HUES64 (cell line): ENCODE measurements around the gene SHROOM3.

Experiments
- H3K27ac ChIP-seq: 2 replicates; pipeline ENCODE4 v1.7.0; 2013; ENCODE audit warnings: low read depth, low read length, inconsistent platforms
- H3K27me3 ChIP-seq: 2 replicates; pipeline ENCODE4 v1.6.1; 2013; ENCODE audit warnings: mild to moderate bottlenecking, low read length; ENCODE audit not compliant: insufficient read depth
- H3K36me3 ChIP-seq: 2 replicates; pipeline ENCODE4 v1.6.1; 2013; ENCODE audit warnings: mild to moderate bottlenecking, low read length; ENCODE audit not compliant: insufficient read depth
- H3K4me1 ChIP-seq: 2 replicates; pipeline ENCODE4 v1.6.1; 2013; ENCODE audit warnings: mild to moderate bottlenecking, low read length, moderate library complexity; ENCODE audit not compliant: insufficient read depth
- H3K4me3 ChIP-seq: 2 replicates; pipeline ENCODE4 v1.5.1; 2013; ENCODE audit warnings: mild to moderate bottlenecking, low read length, moderate library complexity
- H3K9ac ChIP-seq: 2 replicates; pipeline ENCODE4 v1.6.1; 2013; ENCODE audit warnings: mild to moderate bottlenecking, low read depth, low read length
- H3K9me3 ChIP-seq: 2 replicates; pipeline ENCODE4 v1.6.1; 2013; ENCODE audit warnings: low read depth, low read length; ENCODE audit not compliant: insufficient read depth
- WGBS: fragments of 150-250, 120-280 bp; methylation state at CpG from one replicate; pipeline ENCODE4 v1.1.7; 2013; ENCODE audit warnings: missing lambda C conversion rate; 5-methylcytosine and 5-hydroxymethylcytosine counted together

SHROOM3 gene

DNA sequence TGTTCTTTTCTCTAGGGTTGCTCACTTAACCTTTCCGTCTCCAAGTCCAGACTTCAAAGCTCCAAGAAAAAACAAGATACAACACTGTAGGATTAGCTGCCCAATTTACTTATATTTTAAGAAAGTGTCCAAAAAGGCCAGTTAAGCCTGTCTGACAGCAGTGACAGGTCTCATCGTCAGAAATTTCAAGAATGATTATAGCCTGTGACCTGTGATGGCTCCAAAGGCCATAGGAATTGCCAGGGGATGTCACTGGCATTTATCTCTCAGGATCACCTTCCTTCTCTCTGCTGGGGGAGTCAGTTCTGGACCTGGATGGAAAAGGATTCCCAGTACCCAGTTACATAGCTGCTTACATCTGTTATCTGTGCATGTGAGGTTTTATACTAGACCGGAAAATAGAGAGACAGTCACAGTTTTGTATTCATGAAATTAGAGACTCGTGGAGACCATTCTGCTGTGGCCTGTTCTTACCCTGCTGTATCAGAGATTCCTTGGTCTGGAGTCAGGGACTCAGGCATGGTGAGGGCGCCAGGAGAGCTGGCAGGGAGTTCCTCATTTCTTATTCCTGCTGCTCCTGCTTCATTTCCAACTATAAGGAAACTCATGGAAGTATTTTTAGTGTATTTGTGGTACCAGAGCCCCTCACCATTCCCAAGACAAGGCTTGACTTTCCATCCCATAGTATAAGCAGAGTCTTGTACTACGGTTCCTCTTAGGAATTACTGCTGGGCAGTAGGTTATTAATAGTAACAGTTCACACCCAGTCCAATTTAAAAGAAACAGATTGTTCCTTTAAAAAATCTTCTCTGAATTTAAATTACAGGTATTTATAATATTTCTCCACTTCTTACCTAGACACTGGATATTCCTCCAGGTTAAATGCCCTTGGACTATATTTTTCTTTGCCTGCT, 220.8 kb downstream of the SHROOM3 start:
- H3K36me3 ChIP-seq, result no peaks in the 10 kb centered on the region
- H3K27ac ChIP-seq, result no peak overlapping the region
- no peaks in the 10 kb centered on the region for H3K9me3 ChIP-seq
- no peaks in the 10 kb centered on the region; the same call in 1 of the 2 replicates for H3K27me3 ChIP-seq
- no peaks in the 10 kb centered on the region for H3K4me1 ChIP-seq
- H3K9ac ChIP-seq, result no peak overlapping the region
- no peak overlapping the region for H3K4me3 ChIP-seq
- WGBS, result 84% methylated on average over 5 of the region's 6 CpGs

DNA sequence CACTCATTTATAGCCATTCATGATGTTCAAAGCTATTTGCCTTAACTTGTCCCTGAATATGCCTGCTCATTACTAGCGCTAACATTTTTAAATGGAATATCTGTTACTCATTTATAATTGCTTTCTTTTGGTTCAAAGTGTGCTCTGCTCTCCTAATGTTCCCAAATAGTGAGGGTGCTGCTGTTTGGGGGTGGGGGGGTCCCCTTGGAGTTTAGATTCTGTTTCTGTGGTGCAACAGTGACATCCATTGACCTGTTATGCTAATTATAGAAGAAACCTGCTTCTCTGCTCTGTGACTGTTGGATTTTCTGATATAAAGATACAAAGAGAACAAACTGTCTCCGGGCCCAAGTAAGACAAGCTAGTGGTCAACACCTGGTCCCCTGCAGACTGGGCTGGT, 222.4 kb downstream of the SHROOM3 start:
- Histone ChIP-seq H3K27me3 (no peaks in the 10 kb centered on the region; the same call in 1 of the 2 replicates), H3K4me1 (no peaks in the 10 kb centered on the region), H3K9ac (no peak overlapping the region), H3K36me3 (no peaks in the 10 kb centered on the region), H3K9me3 (no peaks in the 10 kb centered on the region), H3K4me3 (no peak overlapping the region), H3K27ac (no peak overlapping the region)
- WGBS, result 87% methylated on average over 1 of the region's 2 CpGs

DNA sequence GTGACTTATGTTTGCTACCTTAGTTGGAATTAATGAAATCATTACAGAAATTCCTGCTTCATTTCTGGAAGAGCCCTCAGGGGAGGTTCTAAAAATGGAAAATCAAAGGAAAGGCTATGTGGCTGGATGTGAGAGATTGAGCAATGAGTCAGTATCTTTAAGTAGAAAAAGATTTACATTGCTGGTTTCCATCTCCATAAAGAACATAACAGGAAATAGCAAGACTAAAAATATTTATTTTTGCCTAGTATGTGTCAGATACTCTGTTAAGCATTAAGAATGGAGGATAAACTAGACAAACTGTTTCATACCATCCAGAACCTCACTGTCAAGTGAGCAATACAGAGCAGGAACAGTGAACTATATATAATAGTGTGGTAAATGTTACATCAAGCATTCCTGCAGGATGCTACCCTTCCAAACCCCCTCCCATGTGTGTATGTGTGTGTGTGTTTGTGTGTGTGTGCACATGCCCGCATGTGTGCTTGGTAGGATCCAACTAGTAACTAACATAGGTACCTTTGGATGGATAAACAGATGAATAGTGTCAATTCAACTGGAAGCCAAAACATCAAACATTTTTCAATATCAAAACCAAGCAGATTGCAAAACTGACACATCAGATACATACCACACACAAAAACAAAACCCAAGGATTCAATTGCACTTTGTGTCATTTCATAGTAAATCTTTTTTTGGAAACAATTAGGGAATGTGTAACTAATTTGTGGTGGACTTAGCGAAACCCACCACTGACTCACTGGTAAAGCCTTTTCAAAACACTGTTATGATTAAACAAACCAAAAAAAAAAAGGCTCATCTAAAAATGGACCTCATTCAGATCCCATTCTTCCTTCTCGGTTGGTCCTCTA, 223.4 kb downstream of the SHROOM3 start:
- Histone ChIP-seq H3K4me3 (no peak overlapping the region), H3K9me3 (no peaks in the 10 kb centered on the region), H3K36me3 (no peaks in the 10 kb centered on the region), H3K27ac (no peak overlapping the region), H3K27me3 (no peaks in the 10 kb centered on the region; the same call in 1 of the 2 replicates), H3K4me1 (no peaks in the 10 kb centered on the region), H3K9ac (no peak overlapping the region)
- 97% methylated on average over 2 of the region's 3 CpGs for WGBS

DNA sequence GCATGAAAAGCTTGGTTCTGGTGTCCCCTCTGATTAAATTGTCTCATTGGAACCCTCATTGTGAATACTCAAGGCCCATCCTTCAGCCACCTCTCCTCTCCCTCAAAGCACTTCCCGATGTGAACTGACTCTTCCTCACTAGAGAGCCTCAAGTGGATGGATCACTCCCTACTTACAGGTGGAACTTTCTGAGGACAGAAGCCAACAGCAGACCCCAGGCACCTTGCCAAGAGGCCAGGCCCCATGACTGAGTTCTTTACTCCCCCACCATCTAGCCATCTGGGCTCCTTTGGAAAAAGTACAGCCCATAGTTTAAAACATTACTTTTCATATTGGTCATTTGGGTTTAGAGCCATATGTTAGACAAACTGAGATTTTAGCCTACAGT, 224.1 kb downstream of the SHROOM3 start:
- H3K9ac ChIP-seq, result no peak overlapping the region
- 88% methylated on average over 1 of the region's 1 CpG for WGBS
- no peak overlapping the region for H3K27ac ChIP-seq
- no peaks in the 10 kb centered on the region for H3K27me3 ChIP-seq
- H3K9me3 ChIP-seq, result no peaks in the 10 kb centered on the region
- no peaks in the 10 kb centered on the region for H3K4me1 ChIP-seq
- no peaks in the 10 kb centered on the region for H3K36me3 ChIP-seq
- H3K4me3 ChIP-seq, result no peak overlapping the region

DNA sequence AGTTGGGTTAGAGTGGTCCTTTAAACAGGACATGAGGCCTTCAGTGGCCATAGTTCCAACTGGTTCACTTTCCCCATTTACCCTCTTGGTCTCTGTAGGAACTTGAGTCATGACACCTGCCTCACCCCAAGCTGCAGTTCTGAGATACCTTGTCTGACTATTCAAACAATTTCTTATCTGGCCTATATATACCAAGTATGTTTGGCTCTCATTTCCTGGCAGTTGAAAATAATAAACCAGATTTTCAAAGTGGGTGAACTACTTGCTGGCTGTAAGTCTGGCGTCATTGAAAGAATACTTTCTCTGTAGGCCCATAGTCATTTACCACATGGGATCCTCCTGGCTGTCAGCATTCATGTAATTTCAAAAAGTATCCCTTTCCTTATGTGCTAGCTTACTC, 228.8 kb downstream of the SHROOM3 start:
- Histone ChIP-seq H3K27me3 (no peaks in the 10 kb centered on the region), H3K4me1 (no peaks in the 10 kb centered on the region), H3K9me3 (no peaks in the 10 kb centered on the region), H3K4me3 (no peak overlapping the region), H3K9ac (no peak overlapping the region), H3K27ac (no peak overlapping the region), H3K36me3 (no peaks in the 10 kb centered on the region)
- 92% methylated on average over 1 of the region's 1 CpG for WGBS

DNA sequence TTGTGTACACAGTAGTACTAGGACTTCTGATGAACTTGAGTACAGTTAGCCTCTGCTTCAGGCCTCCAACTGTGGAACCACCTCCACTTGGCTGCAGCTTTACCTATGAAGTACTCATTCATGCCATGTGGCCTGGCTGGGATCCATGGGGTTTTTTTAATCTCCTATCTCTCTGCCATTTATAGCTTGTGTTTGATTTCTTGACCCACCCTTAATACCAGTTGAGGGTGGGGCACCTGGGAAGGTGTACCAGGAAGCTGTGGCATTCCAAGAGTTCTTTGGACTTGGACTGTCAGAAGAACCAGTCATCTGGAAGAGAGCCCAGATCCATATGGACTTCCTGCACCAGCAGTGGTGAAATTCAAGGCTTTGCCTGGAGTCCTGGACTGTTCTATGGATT, 230.1 kb downstream of the SHROOM3 start:
- Histone ChIP-seq H3K27me3 (no peaks in the 10 kb centered on the region), H3K9me3 (no peaks in the 10 kb centered on the region), H3K4me3 (no peak overlapping the region), H3K36me3 (no peaks in the 10 kb centered on the region), H3K4me1 (no peaks in the 10 kb centered on the region), H3K9ac (no peak overlapping the region), H3K27ac (no peak overlapping the region)

DNA sequence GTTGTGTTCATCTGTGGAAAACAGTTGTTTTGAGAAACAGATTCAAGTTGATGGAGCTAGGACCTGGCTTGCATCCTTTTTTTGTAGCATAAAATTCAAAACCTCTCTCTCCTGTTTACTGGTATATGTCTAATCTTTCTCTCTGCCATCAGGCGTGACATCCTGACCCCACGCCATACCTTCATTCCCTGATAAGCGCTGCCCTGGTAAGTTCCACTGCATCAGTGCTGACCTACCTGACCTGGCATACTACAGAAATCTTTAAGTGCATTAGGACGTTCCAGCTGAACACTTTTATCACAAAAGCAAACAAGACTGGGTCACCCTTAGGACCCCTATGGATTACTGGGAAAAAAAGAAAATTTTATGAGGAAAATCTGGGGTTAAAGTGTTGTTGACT, 230.7 kb downstream of the SHROOM3 start:
- no peak overlapping the region for H3K9ac ChIP-seq
- WGBS, result 92% methylated on average over 4 of the region's 4 CpGs
- no peak overlapping the region for H3K27ac ChIP-seq
- no peak overlapping the region for H3K4me3 ChIP-seq
- no peaks in the 10 kb centered on the region for H3K36me3 ChIP-seq
- H3K27me3 ChIP-seq, result no peaks in the 10 kb centered on the region
- no peaks in the 10 kb centered on the region for H3K9me3 ChIP-seq
- no peaks in the 10 kb centered on the region for H3K4me1 ChIP-seq

DNA sequence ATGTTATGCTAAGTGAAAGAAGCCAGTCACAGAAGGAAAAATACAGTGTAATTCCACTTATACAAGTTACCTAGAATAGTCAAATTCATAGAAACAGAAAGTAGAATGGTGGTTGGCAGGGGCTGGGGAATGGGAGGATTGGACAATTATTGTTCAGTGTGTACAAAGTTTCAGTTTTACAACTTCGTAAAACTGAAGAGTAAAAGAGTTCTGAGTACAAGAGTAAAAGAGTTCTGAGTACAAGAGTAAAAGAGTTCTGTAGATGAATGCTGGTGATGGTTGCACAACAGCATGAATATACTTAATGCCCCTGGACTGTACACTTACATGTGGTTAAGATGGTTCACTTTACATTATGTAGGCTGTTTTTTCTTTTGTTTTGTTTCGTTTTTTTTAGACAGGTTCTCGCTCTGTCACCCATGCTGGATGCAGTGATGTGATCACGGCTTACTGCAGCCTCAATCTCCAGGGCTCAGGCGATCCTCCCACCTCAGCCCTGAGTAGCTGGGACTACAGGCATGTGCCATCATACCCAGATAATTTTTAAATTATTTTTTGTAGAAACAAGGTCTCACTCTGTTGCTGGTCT, 232.0 kb downstream of the SHROOM3 start:
- H3K4me3 ChIP-seq, result no peak overlapping the region
- H3K4me1 ChIP-seq, result no peaks in the 10 kb centered on the region
- H3K9me3 ChIP-seq, result no peaks in the 10 kb centered on the region
- H3K27me3 ChIP-seq, result no peaks in the 10 kb centered on the region
- 92% methylated on average over 5 of the region's 5 CpGs for WGBS
- no peak overlapping the region for H3K27ac ChIP-seq
- H3K9ac ChIP-seq, result no peak overlapping the region
- no peaks in the 10 kb centered on the region for H3K36me3 ChIP-seq

DNA sequence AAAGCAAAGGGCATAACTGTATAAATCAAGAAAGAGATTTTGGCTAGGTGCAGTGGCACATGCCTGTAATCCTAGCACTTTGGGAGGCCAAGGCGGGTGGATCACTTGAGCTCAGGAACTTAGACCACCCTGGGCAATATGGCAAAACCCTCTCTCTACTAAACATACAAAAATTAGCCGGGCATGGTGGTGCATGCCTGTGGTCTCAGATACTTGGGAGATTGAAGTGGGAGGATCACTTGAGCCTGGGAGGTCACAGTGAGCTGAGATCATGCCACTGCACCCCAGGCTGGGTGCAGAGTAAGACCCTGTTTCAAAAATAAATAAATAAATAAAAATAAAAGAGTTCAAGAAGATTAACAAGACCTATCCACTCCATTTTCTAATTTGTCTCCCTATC, 235.6 kb downstream of the SHROOM3 start:
- WGBS, result 98% methylated on average over 2 of the region's 2 CpGs

DNA sequence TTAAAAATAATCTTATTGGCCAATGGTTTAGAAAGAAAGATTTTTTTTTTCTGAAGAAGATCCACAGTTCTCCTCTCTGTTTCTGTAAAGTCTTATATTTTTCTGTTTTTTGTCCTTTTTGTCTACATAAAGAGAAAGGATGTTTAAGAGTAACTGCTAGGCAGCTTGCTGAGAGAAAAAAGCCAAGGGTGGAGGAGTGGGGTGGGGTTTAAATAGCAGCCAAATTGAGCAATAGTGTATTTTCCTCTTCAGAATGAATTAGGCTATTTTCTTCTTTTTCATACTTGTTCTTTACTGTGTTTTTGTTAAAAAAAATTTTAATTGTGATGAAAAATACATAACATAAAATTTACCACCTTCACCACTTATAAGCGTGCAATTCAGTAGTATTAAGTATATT, 238.3 kb downstream of the SHROOM3 start:
- H3K9me3 ChIP-seq, result no peaks in the 10 kb centered on the region
- no peaks in the 10 kb centered on the region for H3K27me3 ChIP-seq
- no peaks in the 10 kb centered on the region for H3K4me1 ChIP-seq
- 100% methylated on average over 1 of the region's 1 CpG for WGBS
- no peak overlapping the region for H3K9ac ChIP-seq
- H3K4me3 ChIP-seq, result no peak overlapping the region
- H3K36me3 ChIP-seq, result no peaks in the 10 kb centered on the region
- no peak overlapping the region for H3K27ac ChIP-seq

More for the DNA sequence above, 235.6 kb downstream of the SHROOM3 start:
- Histone ChIP-seq H3K27me3 (no peaks in the 10 kb centered on the region), H3K9ac (no peak overlapping the region), H3K9me3 (no peaks in the 10 kb centered on the region), H3K36me3 (no peaks in the 10 kb centered on the region), H3K4me1 (no peaks in the 10 kb centered on the region), H3K27ac (no peak overlapping the region), H3K4me3 (no peak overlapping the region)

DNA sequence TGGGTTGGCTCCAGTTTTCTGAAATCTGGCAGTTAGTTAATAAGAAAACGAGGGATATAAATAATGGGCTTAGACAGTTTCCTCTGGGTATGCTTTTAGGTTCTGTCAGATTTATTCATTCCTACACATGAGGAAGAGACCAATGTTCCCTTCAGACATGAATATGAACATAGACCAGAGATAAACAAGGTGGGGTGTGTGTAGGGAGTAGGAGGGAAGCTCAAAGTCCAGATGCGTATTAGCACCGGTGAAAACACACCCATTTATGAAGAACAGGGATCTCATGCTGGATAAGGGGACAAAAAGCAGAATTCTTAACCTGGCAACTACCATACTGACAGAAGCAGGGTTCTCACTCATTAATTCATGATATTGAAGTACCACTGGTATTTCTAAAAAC, 240.0 kb downstream of the SHROOM3 start:
- Histone ChIP-seq H3K27me3 (no peaks in the 10 kb centered on the region), H3K4me3 (no peak overlapping the region), H3K27ac (no peak overlapping the region), H3K9me3 (no peaks in the 10 kb centered on the region), H3K36me3 (no peaks in the 10 kb centered on the region), H3K9ac (no peak overlapping the region), H3K4me1 (no peaks in the 10 kb centered on the region)
- WGBS, result 94% methylated on average over 3 of the region's 3 CpGs
